Measurements from ENCODE around the gene CYP3A5.
"Not testable (repeated sequence)": the region's sequence is repeated elsewhere in the genome, so short reads cannot be mapped to it uniquely, and the experiment has no call there.

CYP3A5 gene

DNA sequence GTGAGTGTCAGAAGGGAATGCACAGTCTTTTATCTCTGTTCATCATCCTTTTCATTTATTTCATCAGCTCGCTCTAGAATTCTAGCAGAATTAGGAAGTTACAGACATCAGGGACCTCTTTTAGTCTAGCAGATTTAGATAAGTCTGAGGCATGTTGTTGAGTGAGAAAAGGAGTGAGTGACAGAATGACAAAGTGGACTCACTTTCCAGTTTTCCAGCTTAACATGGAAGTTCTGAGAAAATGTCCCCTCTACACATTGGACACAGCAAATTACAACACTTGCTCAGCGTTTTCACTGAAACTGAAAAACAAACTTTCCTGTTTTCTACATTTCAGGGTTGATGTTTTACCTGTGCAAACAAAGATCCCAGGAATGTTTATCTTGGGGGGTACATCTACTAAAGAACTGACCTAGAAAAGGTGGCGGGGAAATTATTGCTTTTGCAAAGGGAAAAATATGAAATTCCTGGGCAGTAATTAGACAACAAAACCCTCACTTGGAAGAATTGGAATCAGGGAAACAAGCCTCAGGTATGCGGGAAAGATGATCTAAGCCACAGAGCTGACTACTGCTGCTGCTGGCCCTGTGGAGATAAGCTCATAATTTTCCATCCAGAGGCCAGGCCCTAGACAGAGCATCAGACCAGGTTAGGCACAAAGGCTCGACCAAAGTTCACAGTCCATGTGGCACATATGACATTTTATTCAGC is 14.6 kb upstream of the CYP3A5 start:
- Histone ChIP-seq H3K9me3 (ENCODE audit: low read length) (no peaks in the 10 kb centered on the region), H3K9ac (ENCODE audit: low read length) (no peak overlapping the region), H3K4me3 (ENCODE audit: low read depth, low read length, poor library complexity, severe bottlenecking) (no peak overlapping the region), H2AFZ (ENCODE audit: low read length) (no peak overlapping the region), H3K27ac (ENCODE audit: low read depth, low read length, poor library complexity, severe bottlenecking) (no peak overlapping the region), H3K4me2 (ENCODE audit: low read length) (no peak overlapping the region), H3K27me3 (ENCODE audit: insufficient read depth, low read length) (no peaks in the 10 kb centered on the region; the same call in none of the 2 replicates), H3K4me1 (ENCODE audit: insufficient read depth, low read length, severe bottlenecking) (no peaks in the 10 kb centered on the region), H3K9me2 (ENCODE audit: low read depth, low read length) (no peaks in the 10 kb centered on the region), H3F3A (ENCODE audit: insufficient read depth, low read length) (no peaks in the 10 kb centered on the region), H3K79me2 (ENCODE audit: insufficient read depth, low read length) (no peaks in the 10 kb centered on the region), H3K36me3 (ENCODE audit: insufficient read depth, low read length) (no peaks in the 10 kb centered on the region), H4K20me1 (ENCODE audit: insufficient read depth, low read length) (no peaks in the 10 kb centered on the region)
- TF ChIP-seq, protein P1, sequence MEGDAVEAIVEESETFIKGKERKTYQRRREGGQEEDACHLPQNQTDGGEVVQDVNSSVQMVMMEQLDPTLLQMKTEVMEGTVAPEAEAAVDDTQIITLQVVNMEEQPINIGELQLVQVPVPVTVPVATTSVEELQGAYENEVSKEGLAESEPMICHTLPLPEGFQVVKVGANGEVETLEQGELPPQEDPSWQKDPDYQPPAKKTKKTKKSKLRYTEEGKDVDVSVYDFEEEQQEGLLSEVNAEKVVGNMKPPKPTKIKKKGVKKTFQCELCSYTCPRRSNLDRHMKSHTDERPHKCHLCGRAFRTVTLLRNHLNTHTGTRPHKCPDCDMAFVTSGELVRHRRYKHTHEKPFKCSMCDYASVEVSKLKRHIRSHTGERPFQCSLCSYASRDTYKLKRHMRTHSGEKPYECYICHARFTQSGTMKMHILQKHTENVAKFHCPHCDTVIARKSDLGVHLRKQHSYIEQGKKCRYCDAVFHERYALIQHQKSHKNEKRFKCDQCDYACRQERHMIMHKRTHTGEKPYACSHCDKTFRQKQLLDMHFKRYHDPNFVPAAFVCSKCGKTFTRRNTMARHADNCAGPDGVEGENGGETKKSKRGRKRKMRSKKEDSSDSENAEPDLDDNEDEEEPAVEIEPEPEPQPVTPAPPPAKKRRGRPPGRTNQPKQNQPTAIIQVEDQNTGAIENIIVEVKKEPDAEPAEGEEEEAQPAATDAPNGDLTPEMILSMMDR (IDR thresholded peaks at IDR 0.05; ENCODE audit: low read length), result no peak
- no peak for TF ChIP-seq EZH2 (IDR thresholded peaks at IDR 0.05; ENCODE audit: borderline replicate concordance, low read length)

DNA sequence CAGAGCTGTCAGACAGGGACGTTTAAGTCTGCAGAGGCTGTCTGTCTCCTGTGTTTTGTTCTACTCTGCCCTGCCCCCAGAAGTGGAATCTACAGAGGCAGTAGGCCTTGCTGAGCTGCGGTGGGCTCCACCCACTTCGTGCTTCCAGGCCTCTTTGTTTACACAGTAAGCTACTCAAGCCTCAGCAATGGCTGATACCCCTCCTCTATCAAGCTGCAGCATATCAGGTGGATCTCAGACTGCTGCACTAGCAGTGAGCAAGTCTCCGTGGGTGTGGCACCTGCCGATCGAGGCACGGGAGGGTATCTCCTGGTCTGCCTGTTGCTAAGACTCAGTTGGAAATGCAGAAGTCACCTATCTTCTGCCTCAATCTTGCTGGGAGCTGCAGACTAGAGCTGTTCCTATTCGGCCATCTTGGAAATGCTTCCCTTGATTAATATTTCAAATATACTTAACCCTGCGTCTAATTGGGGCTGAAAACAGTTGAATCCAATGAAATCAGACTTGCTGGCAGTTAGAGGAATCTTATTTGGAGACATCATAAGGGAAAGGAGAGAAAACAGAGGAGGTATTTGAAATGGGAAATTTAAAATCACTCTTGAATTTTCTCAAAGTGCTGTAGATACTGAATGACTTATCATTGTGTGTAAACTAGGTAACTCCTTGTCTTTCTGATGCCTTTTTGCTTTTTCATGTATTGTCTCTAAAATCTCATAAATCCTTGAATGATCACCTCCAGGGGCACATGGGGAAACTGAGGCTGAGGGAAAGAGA is 13.8 kb upstream of the CYP3A5 start:
- Histone ChIP-seq H3K9ac (ENCODE audit: low read length) (no peak overlapping the region), H3K79me2 (ENCODE audit: insufficient read depth, low read length) (no peaks in the 10 kb centered on the region), H3K27me3 (ENCODE audit: insufficient read depth, low read length) (no peaks in the 10 kb centered on the region; the same call in none of the 2 replicates), H3K9me2 (ENCODE audit: low read depth, low read length) (no peaks in the 10 kb centered on the region), H3K4me3 (ENCODE audit: low read depth, low read length, poor library complexity, severe bottlenecking) (no peak overlapping the region), H3F3A (ENCODE audit: insufficient read depth, low read length) (no peaks in the 10 kb centered on the region), H4K20me1 (ENCODE audit: insufficient read depth, low read length) (no peaks in the 10 kb centered on the region), H3K27ac (ENCODE audit: low read depth, low read length, poor library complexity, severe bottlenecking) (no peak overlapping the region), H3K4me1 (ENCODE audit: insufficient read depth, low read length, severe bottlenecking) (no peaks in the 10 kb centered on the region), H2AFZ (ENCODE audit: low read length) (no peak overlapping the region), H3K9me3 (ENCODE audit: low read length) (no peaks in the 10 kb centered on the region), H3K36me3 (ENCODE audit: insufficient read depth, low read length) (no peaks in the 10 kb centered on the region), H3K4me2 (ENCODE audit: low read length) (no peak overlapping the region)
- TF ChIP-seq, protein P1 (IDR thresholded peaks at IDR 0.05; ENCODE audit: low read length), result no peak
- no peak for TF ChIP-seq EZH2 (IDR thresholded peaks at IDR 0.05; ENCODE audit: borderline replicate concordance, low read length)

DNA sequence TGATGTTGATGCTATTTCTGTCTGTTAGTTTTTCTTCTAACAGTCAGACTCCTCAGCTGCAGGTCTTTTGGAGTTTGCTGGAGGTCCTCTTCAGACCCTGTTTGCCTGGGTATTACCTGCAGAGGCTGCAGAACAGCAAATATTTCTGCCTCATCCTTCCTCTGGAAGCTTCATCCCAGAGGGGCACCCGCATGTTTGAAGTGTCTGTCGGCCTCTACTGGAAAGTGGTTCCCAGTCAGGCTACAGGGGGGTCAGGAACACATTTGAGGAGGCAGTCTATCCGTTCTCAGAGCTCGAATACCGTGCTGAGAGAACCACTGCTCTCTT is 13.3 kb upstream of the CYP3A5 start:
- H3K4me3 ChIP-seq (ENCODE audit: low read depth, low read length, poor library complexity, severe bottlenecking), result no peak overlapping the region
- H3K36me3 ChIP-seq (ENCODE audit: insufficient read depth, low read length), result no peaks in the 10 kb centered on the region
- no peaks in the 10 kb centered on the region for H3K79me2 ChIP-seq (ENCODE audit: insufficient read depth, low read length)
- H3K27me3 ChIP-seq (ENCODE audit: insufficient read depth, low read length), result no peaks in the 10 kb centered on the region; the same call in none of the 2 replicates
- no peak for TF ChIP-seq EZH2 (IDR thresholded peaks at IDR 0.05; ENCODE audit: borderline replicate concordance, low read length)
- TF ChIP-seq, protein P1 (IDR thresholded peaks at IDR 0.05; ENCODE audit: low read length), result no peak
- H2AFZ ChIP-seq (ENCODE audit: low read length), result no peak overlapping the region
- H3K4me2 ChIP-seq (ENCODE audit: low read length), result no peak overlapping the region
- H3F3A ChIP-seq (ENCODE audit: insufficient read depth, low read length), result no peaks in the 10 kb centered on the region
- H3K9me3 ChIP-seq (ENCODE audit: low read length), result no peaks in the 10 kb centered on the region
- no peak overlapping the region for H3K9ac ChIP-seq (ENCODE audit: low read length)
- no peaks in the 10 kb centered on the region for H4K20me1 ChIP-seq (ENCODE audit: insufficient read depth, low read length)
- H3K27ac ChIP-seq (ENCODE audit: low read depth, low read length, poor library complexity, severe bottlenecking), result no peak overlapping the region
- H3K4me1 ChIP-seq (ENCODE audit: insufficient read depth, low read length, severe bottlenecking), result no peaks in the 10 kb centered on the region
- no peaks in the 10 kb centered on the region for H3K9me2 ChIP-seq (ENCODE audit: low read depth, low read length)

DNA sequence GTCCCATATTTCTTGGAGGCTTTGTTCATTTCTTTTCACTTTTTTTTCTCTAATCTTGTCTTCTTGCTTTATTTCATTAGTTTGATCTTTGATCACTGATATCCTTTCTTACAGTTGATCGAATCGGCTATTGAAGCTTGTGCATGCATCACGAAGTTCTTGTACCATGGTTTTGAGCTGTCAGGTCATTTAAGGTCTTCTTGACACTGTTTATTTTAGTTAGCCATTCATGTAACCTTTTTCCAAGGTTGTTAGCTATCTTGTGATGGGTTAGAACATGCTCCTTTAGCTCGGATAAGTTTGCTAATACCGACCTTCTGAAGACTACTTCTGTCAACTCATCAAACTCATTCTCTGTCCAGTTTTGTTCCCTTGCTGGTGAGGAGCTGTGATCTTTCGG is 12.8 kb upstream of the CYP3A5 start:
- H3K9ac ChIP-seq (ENCODE audit: low read length); H3K4me2 ChIP-seq (ENCODE audit: low read length): not testable (repeated sequence)

DNA sequence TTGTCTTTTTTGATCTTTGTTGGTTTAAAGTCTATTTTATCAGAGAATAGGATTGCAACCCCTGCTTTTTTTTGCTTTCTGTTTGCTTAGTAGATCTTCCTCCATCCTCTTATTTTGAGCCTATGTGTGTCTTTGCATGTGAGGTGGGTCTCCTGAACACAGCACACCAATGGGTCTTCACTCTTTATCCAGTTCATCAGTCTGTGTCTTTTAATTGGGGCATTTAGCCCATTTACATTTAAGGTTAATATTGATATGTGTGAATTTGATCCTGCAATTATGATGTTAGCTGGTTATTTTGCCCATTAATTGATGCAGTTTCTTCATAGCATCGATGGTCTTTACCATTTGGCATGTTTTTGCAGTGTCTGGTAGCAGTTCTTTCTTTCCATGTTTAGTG is 11.9 kb upstream of the CYP3A5 start:
- not testable (repeated sequence) for H3K9ac ChIP-seq (ENCODE audit: low read length); H3K79me2 ChIP-seq (ENCODE audit: insufficient read depth, low read length); H3K9me3 ChIP-seq (ENCODE audit: low read length); H3K27me3 ChIP-seq (ENCODE audit: insufficient read depth, low read length); H3K9me2 ChIP-seq (ENCODE audit: low read depth, low read length); H3K4me1 ChIP-seq (ENCODE audit: insufficient read depth, low read length, severe bottlenecking); H3K36me3 ChIP-seq (ENCODE audit: insufficient read depth, low read length); H3K27ac ChIP-seq (ENCODE audit: low read depth, low read length, poor library complexity, severe bottlenecking); H4K20me1 ChIP-seq (ENCODE audit: insufficient read depth, low read length); H3K4me3 ChIP-seq (ENCODE audit: low read depth, low read length, poor library complexity, severe bottlenecking); H3K4me2 ChIP-seq (ENCODE audit: low read length); H2AFZ ChIP-seq (ENCODE audit: low read length); H3F3A ChIP-seq (ENCODE audit: insufficient read depth, low read length)

More for the DNA sequence above, 12.8 kb upstream of the CYP3A5 start:
- not testable (repeated sequence) for H3K9me3 ChIP-seq (ENCODE audit: low read length); H3K79me2 ChIP-seq (ENCODE audit: insufficient read depth, low read length); H3K4me1 ChIP-seq (ENCODE audit: insufficient read depth, low read length, severe bottlenecking); H3F3A ChIP-seq (ENCODE audit: insufficient read depth, low read length); H3K4me3 ChIP-seq (ENCODE audit: low read depth, low read length, poor library complexity, severe bottlenecking); H2AFZ ChIP-seq (ENCODE audit: low read length); H3K36me3 ChIP-seq (ENCODE audit: insufficient read depth, low read length); H3K9me2 ChIP-seq (ENCODE audit: low read depth, low read length); H3K27ac ChIP-seq (ENCODE audit: low read depth, low read length, poor library complexity, severe bottlenecking); H3K27me3 ChIP-seq (ENCODE audit: insufficient read depth, low read length); H4K20me1 ChIP-seq (ENCODE audit: insufficient read depth, low read length)

All from OCI-LY1 (cell line).